ENCODE results near the gene RAB3A.

RAB3A gene, protein sequence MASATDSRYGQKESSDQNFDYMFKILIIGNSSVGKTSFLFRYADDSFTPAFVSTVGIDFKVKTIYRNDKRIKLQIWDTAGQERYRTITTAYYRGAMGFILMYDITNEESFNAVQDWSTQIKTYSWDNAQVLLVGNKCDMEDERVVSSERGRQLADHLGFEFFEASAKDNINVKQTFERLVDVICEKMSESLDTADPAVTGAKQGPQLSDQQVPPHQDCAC

GRCh38 chr19:18203863-18204393, at the start of gene RAB3A:
Gene RAB3A (minus strand): TSS chr19:18204042. CDS start chr19:18202740, 1,302 bp downstream.
- TF ChIP-seq CTCF (IDR thresholded peaks at IDR 0.05) = no peak

GRCh38 chr19:18253130-18253529, 49.3 kb upstream of the RAB3A start:
- no peak for TF ChIP-seq CTCF (IDR thresholded peaks at IDR 0.05)

DNA sequence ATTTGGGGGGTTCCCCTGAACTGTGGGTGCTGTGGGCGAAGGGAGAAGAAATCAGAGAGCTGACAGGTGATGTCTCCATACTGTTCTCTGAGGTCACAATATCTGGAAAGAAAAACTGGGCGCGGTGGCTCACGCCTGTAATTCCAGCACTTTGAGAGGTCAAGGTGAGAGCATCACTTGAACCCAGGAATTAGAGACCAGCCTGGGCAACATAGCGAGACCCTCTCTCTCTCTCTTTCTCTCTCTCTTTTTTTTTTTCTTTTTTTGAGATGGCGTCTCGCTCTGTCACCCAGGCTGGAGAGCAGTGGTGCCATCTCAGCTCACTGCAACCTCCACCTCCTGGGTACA, 48.5 kb upstream of the RAB3A start:
- no peak for TF ChIP-seq CTCF (IDR thresholded peaks at IDR 0.05)

DNA sequence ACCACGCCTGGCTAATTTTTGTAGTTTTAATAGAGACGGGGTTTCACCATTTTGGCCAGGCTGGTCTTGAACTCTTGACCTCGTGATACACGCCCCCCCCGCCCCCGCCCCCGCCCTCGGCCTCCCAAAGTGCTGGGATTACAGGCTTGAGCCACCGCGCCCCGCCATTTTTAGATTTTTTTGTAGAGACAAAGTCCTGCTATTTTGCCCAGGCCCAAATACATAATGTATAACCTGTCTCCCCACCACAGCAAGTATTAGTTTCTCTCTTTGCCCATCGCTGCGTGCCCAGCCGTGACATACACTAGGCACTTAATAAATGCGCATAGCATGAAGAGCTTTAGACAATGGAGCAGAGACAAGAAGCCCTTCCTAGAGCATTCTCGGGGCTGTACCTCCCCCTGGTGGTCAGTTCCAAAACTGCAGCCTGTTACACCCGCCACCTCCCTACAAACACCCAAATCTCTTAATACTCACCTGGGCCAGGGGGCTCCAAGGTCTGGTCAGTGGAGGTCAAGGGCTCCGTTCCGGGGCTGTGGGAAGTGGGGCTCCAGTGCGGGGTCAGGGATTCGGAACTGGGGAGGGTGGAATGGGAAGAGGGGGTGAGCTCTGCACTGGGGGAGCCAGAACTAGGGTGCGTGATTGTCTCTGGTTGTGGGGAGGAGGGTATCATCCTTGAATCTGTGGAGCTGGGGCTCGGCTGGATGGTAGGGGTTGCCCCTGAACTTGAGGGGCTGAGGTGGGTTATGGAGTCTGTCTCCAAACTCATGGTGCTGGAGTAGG, 47.9 kb upstream of the RAB3A start:
- TF ChIP-seq CTCF (IDR thresholded peaks at IDR 0.05) = peak; percentile 91

GRCh38 chr19:18249834-18250233, 46.0 kb upstream of the RAB3A start:
- no peak for TF ChIP-seq CTCF (IDR thresholded peaks at IDR 0.05)

DNA sequence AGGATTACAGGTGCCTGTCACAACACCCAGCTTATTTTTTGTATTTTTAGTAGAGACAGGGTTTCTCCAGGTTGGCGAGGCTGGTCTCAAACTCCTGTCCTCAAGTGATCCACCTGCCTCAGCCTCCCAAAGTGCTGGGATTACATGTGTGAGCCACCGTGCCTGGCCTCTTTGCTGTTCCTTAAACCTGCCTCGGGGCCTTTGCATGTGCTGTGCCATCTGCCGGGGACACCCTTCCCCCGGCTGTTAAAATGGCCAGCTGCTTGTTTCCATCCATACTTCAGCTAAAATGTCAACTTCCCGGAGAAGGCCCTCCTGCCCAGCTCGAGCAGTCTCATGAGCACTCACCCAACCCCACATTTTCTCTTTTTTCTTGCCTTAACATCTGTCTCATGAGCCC, 41.5 kb upstream of the RAB3A start:
- TF ChIP-seq CTCF (IDR thresholded peaks at IDR 0.05) = no peak

GRCh38 chr19:18239303-18239702, 35.5 kb upstream of the RAB3A start:
- TF ChIP-seq CTCF (IDR thresholded peaks at IDR 0.05) = no peak

All from LNCAP (cell line).